IMR-90 (cell line): ENCODE measurements around the gene BYSL. TPM values are rescaled to one million over a fixed set of nuclear protein-coding genes. Genes with fewer than 3 reads are reported as not detected.

Experiments
- ATAC-seq: fragments of 200-7000 bp; cut with Tn5 transposase; 2 replicates; pipeline ENCODE4 v1.9.1; 2020; ENCODE audit warnings: low read depth, mild to moderate bottlenecking, moderate library complexity
- BruUV-seq: library from RNA; stranded (reverse); fragments of 400-500 nt; replicated peaks from 2 replicates; lab custom pipeline; 2021; lab: Mats Ljungman, UMichigan
- CTCF ChIA-PET: fragments of 300-600 bp; formaldehyde crosslinking; extraction: SDS; loops from one replicate; lab custom pipeline; 2021; ENCODE audit warnings: antibody characterized with exemption; lab: Yijun Ruan, JAX
- POLR2A ChIA-PET: fragments of 300-600 bp; sonication (Branson Sonifier 250); formaldehyde crosslinking; loops from one replicate; lab custom pipeline; 2022; ENCODE audit warnings: antibody characterized with exemption; ENCODE audit not compliant: unreplicated experiment; lab: Charles Lee
- DNase-seq: peaks from one replicate; pipeline ENCODE4 v3.0.0; 2013
- H2AFZ ChIP-seq: replicated peaks from 2 replicates; pipeline ENCODE3; 2013; ENCODE audit warnings: low read length, mild to moderate bottlenecking; ENCODE audit not compliant: poor library complexity
- H2AK5ac ChIP-seq: 2 replicates; pipeline ENCODE4 v1.6.1; 2013; ENCODE audit warnings: low read depth, low read length, inconsistent platforms
- H2AK9ac ChIP-seq: replicated peaks from 2 replicates; pipeline ENCODE3; 2013; ENCODE audit warnings: mild to moderate bottlenecking, low read depth, low read length, moderate library complexity; ENCODE audit not compliant: poor library complexity
- H2BK120ac ChIP-seq: 2 replicates; pipeline ENCODE4 v1.6.1; 2013; ENCODE audit warnings: low read depth, low read length, inconsistent platforms
- H2BK15ac ChIP-seq: 3 replicates; pipeline ENCODE4 v1.6.1; 2013; ENCODE audit warnings: low read depth, low read length, inconsistent platforms
- H2BK20ac ChIP-seq: 2 replicates; pipeline ENCODE4 v1.6.1; 2013; ENCODE audit warnings: low read depth, mild to moderate bottlenecking, inconsistent platforms, low read length, moderate library complexity
- H2BK5ac ChIP-seq: 2 replicates; pipeline ENCODE4 v1.6.1; 2013; ENCODE audit warnings: mild to moderate bottlenecking, low read depth, low read length, inconsistent platforms; ENCODE audit not compliant: poor library complexity, severe bottlenecking
- H3K14ac ChIP-seq: replicated peaks from 2 replicates; pipeline ENCODE4 v1.6.1; 2013; ENCODE audit warnings: low read depth, low read length, inconsistent platforms
- H3K18ac ChIP-seq: 2 replicates; pipeline ENCODE4 v1.6.1; 2013; ENCODE audit warnings: low read depth, low read length, control low read depth
- H3K23ac ChIP-seq: 2 replicates; pipeline ENCODE4 v1.6.1; 2013; ENCODE audit warnings: low read depth, low read length, inconsistent platforms
- H3K27ac ChIP-seq: 2 replicates; pipeline ENCODE4 v1.5.1; 2013; ENCODE audit warnings: mild to moderate bottlenecking, control low read depth, low read length; ENCODE audit not compliant: insufficient read depth
- H3K27me3 ChIP-seq: 2 replicates; pipeline ENCODE4 v1.6.1; 2013; ENCODE audit warnings: low read length; ENCODE audit not compliant: control insufficient read depth, insufficient read depth
- H3K36me3 ChIP-seq: 2 replicates; pipeline ENCODE4 v1.6.1; 2013; ENCODE audit warnings: low read length, mixed read lengths; ENCODE audit not compliant: control insufficient read depth, insufficient read depth
- H3K4ac ChIP-seq: 2 replicates; pipeline ENCODE4 v1.6.1; 2013; ENCODE audit warnings: low read depth, low read length, inconsistent platforms
- H3K4me1 ChIP-seq: 2 replicates; pipeline ENCODE4 v1.6.1; 2013; ENCODE audit warnings: low read length, mixed read lengths; ENCODE audit not compliant: control insufficient read depth, insufficient read depth
- H3K4me2 ChIP-seq: 2 replicates; pipeline ENCODE4 v1.6.1; 2013; ENCODE audit warnings: low read depth, mild to moderate bottlenecking, control low read depth, low read length, moderate library complexity
- H3K4me3 ChIP-seq: 2 replicates; pipeline ENCODE4 v1.5.1; 2013; ENCODE audit warnings: low read depth, mild to moderate bottlenecking, control low read depth, low read length, moderate library complexity; ENCODE audit not compliant: insufficient read depth
- H3K56ac ChIP-seq: 2 replicates; pipeline ENCODE4 v1.6.1; 2013; ENCODE audit warnings: low read length, inconsistent platforms; ENCODE audit not compliant: insufficient read depth; ENCODE audit errors: extremely low read depth
- H3K79me1 ChIP-seq, 2 experiments: 2 replicates each; pipeline ENCODE4 v1.6.1; 2013; ENCODE audit warnings: low read length in 2 of 2, inconsistent platforms in 1 of 2, low read depth in 1 of 2
- H3K9ac ChIP-seq: 2 replicates; pipeline ENCODE4 v1.6.1; 2013; ENCODE audit warnings: low read depth, low read length, control low read depth
- H3K9me1 ChIP-seq: 2 replicates; pipeline ENCODE4 v1.6.1; 2013; ENCODE audit warnings: low read length, inconsistent platforms; ENCODE audit not compliant: insufficient read depth
- H3K9me3 ChIP-seq: 2 replicates; pipeline ENCODE4 v1.6.1; 2013; ENCODE audit warnings: low read length; ENCODE audit not compliant: control insufficient read depth, insufficient read depth
- H4K20me1 ChIP-seq: 2 replicates; pipeline ENCODE4 v1.6.1; 2013; ENCODE audit warnings: low read length, inconsistent platforms; ENCODE audit not compliant: insufficient read depth
- H4K5ac ChIP-seq: 2 replicates; pipeline ENCODE4 v1.6.1; 2013; ENCODE audit warnings: mild to moderate bottlenecking, low read depth, low read length, control low read depth
- H4K8ac ChIP-seq, 2 experiments: 2 replicates each; pipeline ENCODE4 v1.6.1; 2013; ENCODE audit warnings: low read depth in 2 of 2, low read length in 2 of 2, control low read depth in 1 of 2, inconsistent platforms in 1 of 2
- H4K91ac ChIP-seq: 2 replicates; pipeline ENCODE4 v1.6.1; 2013; ENCODE audit warnings: low read depth, low read length, inconsistent platforms; ENCODE audit not compliant: insufficient read depth
- CEBPB ChIP-seq: IDR thresholded peaks from 2 replicates; pipeline ENCODE4 v1.6.1; 2012; ENCODE audit warnings: low read depth, low read length, improper control_type of control experiment
- POLR2A ChIP-seq: IDR thresholded peaks from 2 replicates; pipeline ENCODE4 v1.6.1; 2012; ENCODE audit warnings: mild to moderate bottlenecking, low read depth, low read length
- WGBS, 2 experiments: methylation state at CpG; one replicate each; pipeline versions ENCODE4 v1.1.5 to v1.1.7; 2013; ENCODE audit warnings: missing lambda C conversion rate in 2 of 2; ENCODE audit not compliant: insufficient read length in 1 of 2; ENCODE audit errors: extremely low coverage in 2 of 2; 5-methylcytosine and 5-hydroxymethylcytosine counted together
- dilution Hi-C: fragments of 300-500 bp; cut with HindIII; formaldehyde crosslinking; loops from one replicate; pipeline ENCODE4 v1.14.3; 2018; ENCODE audit warnings: low sequenced_read_pairs; ENCODE audit not compliant: unreplicated experiment
- in situ Hi-C: fragments of 300-500 bp; cut with MboI; formaldehyde crosslinking; loops from 3 replicates; pipeline ENCODE4 v1.14.3; 2019; ENCODE audit warnings: low sequenced_read_pairs, inconsistent platforms, mixed read lengths
- intact Hi-C: fragments of 100-400 bp; cut with micrococcal nuclease; formaldehyde crosslinking; loops from 2 replicates; pipeline ENCODE4 v1.10.0; 2022
- polyA plus RNA-seq, 3 experiments: library from polyadenylated mRNA; depleted of rRNA; stranded (reverse); fragments of >200 nt; gene quantifications; 2 replicates each; pipeline ENCODE4 v1.2.3, GENCODE V29; 2012; ENCODE audit warnings: low replicate concordance in 1 of 3
- total RNA-seq: library from RNA; depleted of rRNA; stranded (reverse); fragments of >200 nt; gene quantifications from 2 replicates; pipeline ENCODE4 v1.2.3, GENCODE V29; 2012

The BYSL gene
- total and polyA plus RNA-seq, 2 of the 4 experiments (the other 2 are of a cell fraction): 26.7 to 36.3 TPM

GRCh38 chr6:41939176-41939847 is 18.0 kb downstream of the BYSL start:
- H4K91ac ChIP-seq: peak overlapping the region; percentile 76
- peak overlapping the region; percentile 62 for H2BK120ac ChIP-seq
- WGBS, 2 experiments: 7% methylated on average over 3 of the region's 11 CpGs; no CpG with 5 or more reads in 1 of the 2 experiments
- peak overlapping the region; percentile 31 for H3K18ac ChIP-seq
- ATAC-seq (no peak), DNase-seq (peak; percentile 43)
- H4K5ac ChIP-seq: peak overlapping the region; percentile 74
- dilution Hi-C loops: no loop called here
- H2BK5ac ChIP-seq: peak overlapping the region; percentile 78
- peak overlapping the region; percentile 68 for H3K9ac ChIP-seq
- H4K8ac ChIP-seq: peak overlapping the region; percentile 21 to 68; a peak in 3 of 4 replicates
- H2AK5ac ChIP-seq: peak overlapping the region; percentile 85
- no peak overlapping the region for H3K4me3 ChIP-seq
- H3K79me1 ChIP-seq: peaks cover 17 to 64% of the 10 kb centered on the region in 2 experiments; a peak in 3 of 4 replicates
- H3K14ac ChIP-seq: peak overlapping the region; percentile 84
- H3K9me3 ChIP-seq: no peaks in the 10 kb centered on the region
- H3K4ac ChIP-seq: peak overlapping the region; percentile 74
- peak overlapping the region; percentile 91 for H3K4me2 ChIP-seq
- intact Hi-C loops: loop anchor here (5.0 kb wide), 2 partner anchors 137 to 157 kb away; partner anchors contain the start of gene PRICKLE4
- ChIA-PET CTCF (interaction anchor here (0.6 to 1.5 kb wide), 8 partner anchors 18 to 507 kb away, joined by 3 to 5 read pairs (median 3); partner anchors contain the start of genes BYSL, MED20 and TOMM6), POLR2A (interaction anchor here (0.7 kb wide), 2 partner anchors 227 to 396 kb away, joined by 4 read pairs; no protein-coding TSS in a partner anchor)
- no peaks in the 10 kb centered on the region for H3K27me3 ChIP-seq
- no peak overlapping the region for H3K56ac ChIP-seq
- TF ChIP-seq POLR2A (no peak), CEBPB (0 out of 2 replicates have a peak, but pooled peaks have one; percentile 8)
- peak overlapping the region; percentile 99 for H2AK9ac ChIP-seq
- H2AFZ ChIP-seq: peak overlapping the region; percentile 75
- peak overlapping the region; percentile 76 for H3K23ac ChIP-seq
- peaks cover 22% of the 10 kb centered on the region for H3K36me3 ChIP-seq
- no TSS peak for BruUV-seq
- H3K4me1 ChIP-seq: peaks cover 30% of the 10 kb centered on the region
- in situ Hi-C loops: loop anchor here (5.0 to 10.0 kb wide), 2 partner anchors 103 to 155 kb away; partner anchors contain the start of genes PRICKLE4 and TOMM6
- H2BK20ac ChIP-seq: peak overlapping the region; percentile 47; the same call in 1 of the 2 replicates
- H3K9me1 ChIP-seq: peaks cover 13% of the 10 kb centered on the region; the same call in 1 of the 2 replicates
- H2BK15ac ChIP-seq: no peak overlapping the region; the same call in 2 of the 3 replicates
- peaks cover 54% of the 10 kb centered on the region for H4K20me1 ChIP-seq
- H3K27ac ChIP-seq: peak overlapping the region; percentile 76
